Neural cell (in vitro differentiated cells): ENCODE results near the gene PSMD13. TPM values are rescaled to one million over a fixed set of nuclear protein-coding genes. Genes with fewer than 3 reads are reported as not detected.

ENCODE experiments used
- H2AFZ ChIP-seq: fragments of 200-600, 300-800 bp; sonication (generic), shearing (Covaris generic); 2 replicates; pipeline ENCODE4 v1.6.0; 2014; ENCODE audit warnings: low read depth, mild to moderate bottlenecking, antibody characterized with exemption, low read length, moderate library complexity
- H3F3A ChIP-seq: fragments of 200-600 bp; shearing (Covaris generic); 2 replicates; pipeline ENCODE4 v1.6.1; 2016; ENCODE audit warnings: mild to moderate bottlenecking, moderate library complexity, mixed read lengths, antibody characterized with exemption, low read length; ENCODE audit not compliant: insufficient read depth, poor library complexity, severe bottlenecking
- H3K27ac ChIP-seq: fragments of 200-600, 300-800 bp; sonication (generic), shearing (Covaris generic); 2 replicates; pipeline ENCODE4 v1.5.1; 2014; ENCODE audit warnings: mild to moderate bottlenecking, low read length, moderate library complexity
- H3K27me3 ChIP-seq: fragments of 300-800, 200-600 bp; sonication (generic), shearing (Covaris generic); 2 replicates; pipeline ENCODE4 v1.6.0; 2014; ENCODE audit warnings: mild to moderate bottlenecking, low read depth, low read length, moderate library complexity; ENCODE audit not compliant: insufficient read depth
- H3K36me3 ChIP-seq: fragments of 300-800, 200-600 bp; sonication (generic), shearing (Covaris generic); 2 replicates; pipeline ENCODE4 v1.5.1; 2014; ENCODE audit warnings: mild to moderate bottlenecking, antibody characterized with exemption, low read length, moderate library complexity; ENCODE audit not compliant: insufficient read depth
- H3K4me2 ChIP-seq: fragments of 300-800, 200-600 bp; sonication (generic), shearing (Covaris generic); 2 replicates; pipeline ENCODE4 v1.6.0; 2014; ENCODE audit warnings: mild to moderate bottlenecking, low read length
- H3K4me3 ChIP-seq: fragments of 300-800, 200-600 bp; sonication (generic), shearing (Covaris generic); 2 replicates; pipeline ENCODE4 v1.5.1; 2014; ENCODE audit warnings: mild to moderate bottlenecking, low read length, moderate library complexity
- H3K79me2 ChIP-seq: fragments of 200-600 bp; shearing (Covaris generic); replicated peaks from 2 replicates; pipeline ENCODE4 v1.6.0; 2014; ENCODE audit warnings: mild to moderate bottlenecking, low read length, moderate library complexity; ENCODE audit not compliant: insufficient read depth
- H3K9ac ChIP-seq: fragments of 300-800, 200-600 bp; sonication (generic), shearing (Covaris generic); 2 replicates; pipeline ENCODE4 v1.6.1; 2016; ENCODE audit warnings: mild to moderate bottlenecking, low read length, mixed read lengths
- H3K9me2 ChIP-seq: fragments of 200-600 bp; shearing (Covaris generic); 2 replicates; pipeline ENCODE4 v1.6.1; 2016; ENCODE audit warnings: mild to moderate bottlenecking, low read length, mixed read lengths; ENCODE audit not compliant: insufficient read depth
- H3K9me3 ChIP-seq: fragments of 200-600, 300-800 bp; sonication (generic), shearing (Covaris generic); 2 replicates; pipeline ENCODE4 v1.6.1; 2016; ENCODE audit warnings: mild to moderate bottlenecking, mixed run types, low read length, moderate library complexity, mixed read lengths
- H4K20me1 ChIP-seq: fragments of 200-600 bp; shearing (Covaris generic); 2 replicates; pipeline ENCODE4 v1.6.1; 2016; ENCODE audit warnings: mild to moderate bottlenecking, mixed run types; ENCODE audit not compliant: insufficient read depth
- CTCF ChIP-seq: fragments of 450-650 bp; IDR thresholded peaks from 2 replicates; pipeline ENCODE4 v1.5.1; 2014; ENCODE audit warnings: antibody characterized with exemption, mild to moderate bottlenecking, moderate library complexity; ENCODE audit not compliant: poor library complexity, severe bottlenecking
- EP300 ChIP-seq: fragments of 450-650 bp; conservative IDR thresholded peaks from 2 replicates; pipeline ENCODE4 v1.6.1; 2014; ENCODE audit warnings: antibody characterized with exemption, mild to moderate bottlenecking, moderate library complexity; ENCODE audit not compliant: poor library complexity, severe bottlenecking
- EZH2 ChIP-seq: fragments of 200-600, 300-800 bp; shearing (Covaris generic), sonication (generic); IDR thresholded peaks from 2 replicates; pipeline ENCODE4 v1.6.1; 2014; ENCODE audit warnings: antibody characterized with exemption, low read length, borderline replicate concordance, mild to moderate bottlenecking; ENCODE audit not compliant: insufficient read depth, poor library complexity, severe bottlenecking
- MXI1 ChIP-seq: fragments of 450-650 bp; conservative IDR thresholded peaks from 2 replicates; pipeline ENCODE4 v1.6.1; 2014; ENCODE audit warnings: antibody characterized with exemption, mild to moderate bottlenecking; ENCODE audit not compliant: poor library complexity, severe bottlenecking
- POLR2AphosphoS5 ChIP-seq: IDR thresholded peaks from 2 replicates; pipeline ENCODE4 v1.6.1; 2012
- RAD21 ChIP-seq: fragments of 450-650 bp; conservative IDR thresholded peaks from 2 replicates; pipeline ENCODE4 v1.6.1; 2014; ENCODE audit warnings: antibody characterized with exemption, mild to moderate bottlenecking, moderate library complexity
- SMC3 ChIP-seq: fragments of 450-650 bp; conservative IDR thresholded peaks from 2 replicates; pipeline ENCODE4 v1.6.1; 2014; ENCODE audit warnings: antibody characterized with exemption, mild to moderate bottlenecking, moderate library complexity; ENCODE audit not compliant: poor library complexity
- TAF1 ChIP-seq: IDR thresholded peaks from 2 replicates; pipeline ENCODE4 v1.6.1; 2012; ENCODE audit warnings: low read depth
- polyA plus RNA-seq: library from polyadenylated mRNA; depleted of rRNA; stranded (reverse); fragments of >200 nt; gene quantifications from 2 replicates; pipeline ENCODE4 v1.2.3, GENCODE V29; 2014
- TF ChIP-seq, protein P1 (sequence below): IDR thresholded peaks from 2 replicates; pipeline ENCODE4 v1.6.1; 2012; ENCODE audit warnings: borderline replicate concordance

The PSMD13 gene
- polyA plus RNA-seq, 1 donor from 2014 or later, result 183 TPM

- peaks cover 5% of the 10 kb centered on the region for H3K36me3 ChIP-seq
- peaks cover 30% of the 10 kb centered on the region for H3K79me2 ChIP-seq
- H3K4me3 ChIP-seq, result no peak overlapping the region
- H3K9ac ChIP-seq, result no peak overlapping the region
- H3K4me2 ChIP-seq, result no peak overlapping the region
- no peak overlapping the region for H2AFZ ChIP-seq
- no peaks in the 10 kb centered on the region for H3F3A ChIP-seq
- TF ChIP-seq RAD21, result no peak
- no peak for TF ChIP-seq TAF1
- TF ChIP-seq SMC3, result no peak
- no peak for TF ChIP-seq EZH2
- no peak for TF ChIP-seq CTCF
- no peak for TF ChIP-seq EP300
- no peak for TF ChIP-seq POLR2AphosphoS5
- TF ChIP-seq MXI1, result no peak
- TF ChIP-seq, protein P1, sequence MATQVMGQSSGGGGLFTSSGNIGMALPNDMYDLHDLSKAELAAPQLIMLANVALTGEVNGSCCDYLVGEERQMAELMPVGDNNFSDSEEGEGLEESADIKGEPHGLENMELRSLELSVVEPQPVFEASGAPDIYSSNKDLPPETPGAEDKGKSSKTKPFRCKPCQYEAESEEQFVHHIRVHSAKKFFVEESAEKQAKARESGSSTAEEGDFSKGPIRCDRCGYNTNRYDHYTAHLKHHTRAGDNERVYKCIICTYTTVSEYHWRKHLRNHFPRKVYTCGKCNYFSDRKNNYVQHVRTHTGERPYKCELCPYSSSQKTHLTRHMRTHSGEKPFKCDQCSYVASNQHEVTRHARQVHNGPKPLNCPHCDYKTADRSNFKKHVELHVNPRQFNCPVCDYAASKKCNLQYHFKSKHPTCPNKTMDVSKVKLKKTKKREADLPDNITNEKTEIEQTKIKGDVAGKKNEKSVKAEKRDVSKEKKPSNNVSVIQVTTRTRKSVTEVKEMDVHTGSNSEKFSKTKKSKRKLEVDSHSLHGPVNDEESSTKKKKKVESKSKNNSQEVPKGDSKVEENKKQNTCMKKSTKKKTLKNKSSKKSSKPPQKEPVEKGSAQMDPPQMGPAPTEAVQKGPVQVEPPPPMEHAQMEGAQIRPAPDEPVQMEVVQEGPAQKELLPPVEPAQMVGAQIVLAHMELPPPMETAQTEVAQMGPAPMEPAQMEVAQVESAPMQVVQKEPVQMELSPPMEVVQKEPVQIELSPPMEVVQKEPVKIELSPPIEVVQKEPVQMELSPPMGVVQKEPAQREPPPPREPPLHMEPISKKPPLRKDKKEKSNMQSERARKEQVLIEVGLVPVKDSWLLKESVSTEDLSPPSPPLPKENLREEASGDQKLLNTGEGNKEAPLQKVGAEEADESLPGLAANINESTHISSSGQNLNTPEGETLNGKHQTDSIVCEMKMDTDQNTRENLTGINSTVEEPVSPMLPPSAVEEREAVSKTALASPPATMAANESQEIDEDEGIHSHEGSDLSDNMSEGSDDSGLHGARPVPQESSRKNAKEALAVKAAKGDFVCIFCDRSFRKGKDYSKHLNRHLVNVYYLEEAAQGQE, result no peak
- no peaks in the 10 kb centered on the region for H4K20me1 ChIP-seq
- H3K27me3 ChIP-seq, result no peaks in the 10 kb centered on the region
- H3K9me3 ChIP-seq, result no peaks in the 10 kb centered on the region
- no peaks in the 10 kb centered on the region for H3K9me2 ChIP-seq
- H3K27ac ChIP-seq, result no peak overlapping the region
Observed at GRCh38 chr11:240315-240714, 3.5 kb downstream of the PSMD13 start.

DNA sequence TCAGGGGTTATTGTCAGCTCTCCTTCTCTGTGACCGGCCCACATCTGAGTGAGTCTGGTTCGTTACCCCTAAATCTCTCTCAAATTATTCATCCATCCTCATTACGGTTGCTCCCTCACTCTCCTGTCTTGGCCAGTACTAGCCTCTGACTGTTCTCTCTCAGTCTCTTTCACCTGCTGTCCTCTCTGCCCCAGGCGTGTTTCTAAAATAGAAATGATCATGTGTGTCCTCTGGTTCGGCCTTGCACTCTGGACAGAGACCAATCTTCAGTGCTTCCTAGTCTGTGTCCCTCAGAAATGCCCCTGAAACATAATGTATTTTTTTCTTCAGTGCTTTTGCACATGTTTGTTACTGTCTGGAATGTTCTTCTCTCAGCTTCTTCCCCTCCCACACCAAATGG lies 4.9 kb downstream of the PSMD13 start:
- Histone ChIP-seq H4K20me1 (no peaks in the 10 kb centered on the region), H3K9me3 (no peaks in the 10 kb centered on the region), H3K9ac (no peak overlapping the region), H3K27ac (no peak overlapping the region), H3K27me3 (no peaks in the 10 kb centered on the region), H3F3A (no peaks in the 10 kb centered on the region), H3K4me3 (no peak overlapping the region), H2AFZ (no peak overlapping the region), H3K36me3 (peaks cover 5% of the 10 kb centered on the region), H3K4me2 (no peak overlapping the region), H3K79me2 (peaks cover 30% of the 10 kb centered on the region), H3K9me2 (no peaks in the 10 kb centered on the region)
- TF ChIP-seq MXI1, result no peak
- no peak for TF ChIP-seq CTCF
- no peak for TF ChIP-seq POLR2AphosphoS5
- no peak for TF ChIP-seq RAD21
- TF ChIP-seq SMC3, result no peak
- TF ChIP-seq EZH2, result no peak
- TF ChIP-seq, protein P1, result no peak
- no peak for TF ChIP-seq TAF1
- TF ChIP-seq EP300, result no peak
